SU-DHL-6 (cell line): ENCODE measurements around the gene MPC1L.

ENCODE experiments used
- EZH2phosphoT487 ChIP-seq: fragments of 200-600 bp; sonication (generic), shearing (Covaris generic); conservative IDR thresholded peaks from 2 replicates; pipeline ENCODE4 v1.6.1; 2018; ENCODE audit warnings: mild to moderate bottlenecking, antibody characterized with exemption, low read length, moderate library complexity, mixed read lengths
- TF ChIP-seq, protein P1 (sequence below): fragments of 200-600 bp; sonication (generic); IDR thresholded peaks from one replicate; pipeline ENCODE4 v1.5.1; 2017; ENCODE audit warnings: antibody characterized with exemption, mild to moderate bottlenecking, low read length, moderate library complexity; ENCODE audit not compliant: insufficient read depth, poor library complexity, severe bottlenecking

GRCh38 chrX:40582811-40583210 is 40.4 kb upstream of the MPC1L start:
- TF ChIP-seq, protein P1, sequence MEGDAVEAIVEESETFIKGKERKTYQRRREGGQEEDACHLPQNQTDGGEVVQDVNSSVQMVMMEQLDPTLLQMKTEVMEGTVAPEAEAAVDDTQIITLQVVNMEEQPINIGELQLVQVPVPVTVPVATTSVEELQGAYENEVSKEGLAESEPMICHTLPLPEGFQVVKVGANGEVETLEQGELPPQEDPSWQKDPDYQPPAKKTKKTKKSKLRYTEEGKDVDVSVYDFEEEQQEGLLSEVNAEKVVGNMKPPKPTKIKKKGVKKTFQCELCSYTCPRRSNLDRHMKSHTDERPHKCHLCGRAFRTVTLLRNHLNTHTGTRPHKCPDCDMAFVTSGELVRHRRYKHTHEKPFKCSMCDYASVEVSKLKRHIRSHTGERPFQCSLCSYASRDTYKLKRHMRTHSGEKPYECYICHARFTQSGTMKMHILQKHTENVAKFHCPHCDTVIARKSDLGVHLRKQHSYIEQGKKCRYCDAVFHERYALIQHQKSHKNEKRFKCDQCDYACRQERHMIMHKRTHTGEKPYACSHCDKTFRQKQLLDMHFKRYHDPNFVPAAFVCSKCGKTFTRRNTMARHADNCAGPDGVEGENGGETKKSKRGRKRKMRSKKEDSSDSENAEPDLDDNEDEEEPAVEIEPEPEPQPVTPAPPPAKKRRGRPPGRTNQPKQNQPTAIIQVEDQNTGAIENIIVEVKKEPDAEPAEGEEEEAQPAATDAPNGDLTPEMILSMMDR, result no peak
- TF ChIP-seq EZH2phosphoT487, result no peak
